ENCODE measurements around the gene PPDPF.
"Not testable (repeated sequence)": the region's sequence is repeated elsewhere in the genome, so short reads cannot be mapped to it uniquely, and the experiment has no call there.

GRCh38 chr20:63514520-63514919 lies 6.0 kb upstream of the PPDPF start:
- not testable (repeated sequence) for TF ChIP-seq CTCF, POLR2A (IDR thresholded peaks at IDR 0.05)

Data from testis (tissue), 2 donors.